GM18505 (cell line): ENCODE data around the gene GOLGA6L7.
"Not testable (repeated sequence)": the region's sequence is repeated elsewhere in the genome, so short reads cannot be mapped to it uniquely, and the experiment has no call there.

Source experiments
- ATAC-seq: cut with Tn5 transposase; IDR thresholded peaks from one replicate; pipeline ENCODE4 v1.9.1; 2021; ENCODE audit not compliant: unreplicated experiment
- POLR2A ChIP-seq: IDR thresholded peaks from 4 replicates; pipeline ENCODE4 v1.6.1; 2011; ENCODE audit warnings: borderline replicate concordance; ENCODE audit not compliant: insufficient read depth, insufficient read length; ENCODE audit errors: extremely low read depth

Gene GOLGA6L7, protein sequence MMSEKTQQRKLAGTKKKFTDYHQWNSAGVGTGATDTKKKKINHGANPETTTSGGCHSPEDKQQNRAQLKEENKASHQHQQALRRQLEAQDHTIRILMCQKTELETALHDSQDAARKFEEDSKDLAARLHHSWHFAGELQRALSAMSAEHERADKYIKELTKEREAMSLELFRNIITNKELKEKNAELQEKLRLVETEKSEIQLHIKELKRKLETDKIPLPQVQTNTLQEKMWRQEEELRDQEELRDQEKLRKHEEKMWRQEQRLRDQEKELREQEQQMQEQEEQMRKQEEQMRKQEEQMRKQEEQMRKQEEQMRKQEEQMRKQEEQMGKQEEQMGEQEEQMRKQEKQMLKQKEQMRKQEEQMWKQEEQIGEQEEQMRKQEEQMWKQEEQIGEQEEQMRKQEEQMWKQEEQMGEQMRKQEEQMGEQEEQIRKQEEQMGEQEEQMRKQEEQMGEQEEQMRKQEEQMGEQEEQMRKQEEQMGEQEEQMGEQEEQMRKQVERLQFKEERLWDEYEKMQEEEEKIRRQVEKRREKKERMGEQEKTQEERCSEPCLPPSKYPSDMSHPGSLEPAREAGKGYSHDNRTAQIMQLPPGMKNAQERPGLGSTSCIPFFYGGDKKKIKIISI

DNA sequence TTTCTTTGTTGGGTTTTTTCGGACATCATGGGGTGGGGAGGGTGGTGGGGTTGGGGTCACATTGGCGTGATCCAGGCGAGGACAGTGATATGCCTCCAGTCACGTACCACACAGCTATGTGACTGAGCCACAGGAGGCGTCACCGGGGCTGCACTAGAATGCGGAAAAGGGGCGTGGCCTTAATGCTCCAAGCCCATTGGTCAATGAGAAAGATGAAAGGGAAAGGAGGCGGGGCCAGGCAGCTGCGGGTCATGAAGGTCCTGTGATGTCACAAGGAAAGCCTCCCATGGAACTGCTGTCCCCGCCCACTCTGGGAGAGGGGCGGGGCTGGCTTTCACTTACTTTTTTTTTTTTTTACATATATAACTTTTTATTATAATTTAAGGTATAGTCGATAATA is at the start of gene GOLGA6L7:
Gene GOLGA6L7 (minus strand): TSS at position 124 of the 400 bp plus-strand sequence. CDS start 95 bp downstream, at position 29.
- ATAC-seq = not testable (repeated sequence)

DNA sequence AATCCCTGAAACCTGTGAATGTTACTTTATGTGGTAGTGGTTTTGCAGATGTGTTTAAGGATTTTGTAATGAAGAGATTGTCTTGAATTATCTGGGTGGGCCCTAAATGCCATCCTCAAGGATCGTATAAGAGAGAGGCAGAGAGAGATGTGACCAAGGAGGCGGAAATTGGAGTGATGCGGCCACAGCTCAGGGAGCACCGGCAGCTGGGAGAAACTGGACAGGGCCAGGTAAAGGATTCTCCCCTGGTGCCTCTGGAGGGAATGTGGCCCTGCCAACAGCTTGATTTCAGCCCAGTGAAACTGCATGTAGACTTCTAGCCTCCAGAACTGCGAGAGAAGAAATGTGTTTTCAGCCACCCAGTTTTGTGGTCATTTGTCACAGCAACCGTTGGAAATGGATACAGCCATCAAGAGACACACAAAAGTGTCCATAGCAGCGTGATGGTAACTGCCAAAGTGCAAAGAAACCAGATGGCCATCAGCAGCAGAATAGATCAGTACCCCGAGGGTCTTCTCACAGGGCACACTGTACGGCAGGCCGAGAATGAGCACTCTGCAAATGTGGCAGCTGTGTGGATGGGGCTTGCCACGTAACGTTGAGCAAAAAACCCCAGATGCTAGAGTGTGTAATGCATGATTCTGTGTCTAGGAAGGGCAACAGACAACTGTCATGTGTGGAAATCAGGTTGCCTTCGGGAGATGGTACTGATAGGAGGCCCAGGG is 49.6 kb upstream of the GOLGA6L7 start:
- no peak for ATAC-seq
- TF ChIP-seq POLR2A = no peak

DNA sequence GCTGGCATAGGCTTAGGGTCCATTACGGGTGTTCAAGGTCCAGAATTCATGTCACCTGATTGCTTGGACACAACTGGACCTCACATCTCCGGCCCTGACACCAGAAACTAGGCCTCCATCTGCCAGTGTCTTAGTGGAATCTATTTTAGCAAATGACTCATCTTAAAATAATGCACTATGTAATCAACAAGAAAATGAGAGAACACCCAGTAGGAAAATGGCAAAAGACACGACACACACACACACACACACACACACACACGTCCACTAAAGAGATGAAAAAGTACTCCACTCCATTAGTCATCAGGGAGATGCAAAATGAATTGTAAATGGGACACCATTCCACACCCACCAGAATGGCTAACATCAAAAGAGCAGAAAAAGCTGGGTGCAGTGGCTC is 48.5 kb upstream of the GOLGA6L7 start:
- no peak for TF ChIP-seq POLR2A
- no peak for ATAC-seq

DNA sequence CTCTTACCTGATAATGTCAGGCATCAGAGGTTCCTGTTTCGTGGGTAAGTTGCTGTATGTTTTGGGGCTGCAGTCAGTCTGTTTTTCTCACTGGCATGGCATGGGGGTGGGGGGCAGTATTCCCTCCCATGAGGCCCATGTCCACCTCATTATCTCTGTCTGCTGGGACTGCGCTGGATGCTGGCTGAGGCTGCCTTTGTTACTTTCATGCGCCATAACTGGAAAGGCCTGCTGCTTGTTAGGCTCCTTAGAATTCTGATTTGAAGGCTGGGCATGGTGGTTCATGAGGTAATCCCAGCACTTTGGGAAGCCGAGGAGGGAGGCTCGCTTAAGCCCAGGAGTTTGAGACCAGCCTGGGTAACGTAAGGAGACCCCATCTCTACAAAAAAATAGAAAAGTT is 47.1 kb upstream of the GOLGA6L7 start:
- no peak for ATAC-seq

DNA sequence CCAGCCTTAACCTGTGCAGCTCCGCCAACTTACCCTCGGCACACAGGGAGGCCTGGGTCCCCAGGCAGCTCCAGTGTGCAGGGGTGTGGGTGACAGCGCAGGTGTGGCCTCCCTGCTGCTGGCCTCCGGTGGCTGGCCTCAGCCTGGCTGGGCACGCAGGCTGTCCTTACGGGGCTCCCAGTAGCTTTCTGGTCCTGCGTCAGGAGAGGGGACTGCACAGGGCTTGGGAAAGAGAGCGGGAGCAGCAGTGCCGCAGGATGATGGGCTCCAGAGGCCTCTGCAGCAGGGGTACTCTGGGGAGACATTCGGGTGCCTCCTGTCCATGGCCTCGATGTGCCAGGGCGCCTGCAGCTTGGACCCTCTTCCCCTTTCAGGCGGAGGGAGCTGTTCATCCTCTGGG is 46.7 kb upstream of the GOLGA6L7 start:
- TF ChIP-seq POLR2A = no peak

More for the DNA sequence above, 47.1 kb upstream of the GOLGA6L7 start:
- no peak for TF ChIP-seq POLR2A

DNA sequence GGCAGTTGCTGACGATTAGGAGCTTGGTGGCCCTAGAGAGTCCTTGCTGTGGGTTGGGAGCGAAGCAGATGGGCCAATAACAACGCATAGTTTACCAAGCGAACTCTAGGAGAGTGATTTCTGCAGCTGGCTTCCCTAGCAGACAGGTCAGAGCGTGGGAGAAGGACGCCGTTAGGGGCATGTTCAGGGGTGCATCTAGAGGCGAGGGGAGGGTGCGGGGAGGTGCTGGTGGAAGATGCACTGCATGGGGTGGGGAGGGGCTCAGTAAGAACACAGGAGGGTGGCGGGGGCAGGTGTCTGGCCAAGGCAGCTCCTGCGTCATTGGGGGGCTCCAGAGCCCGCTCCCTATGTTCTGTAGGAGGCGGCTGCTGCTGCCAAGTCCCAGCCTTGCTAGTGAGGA is 46.2 kb upstream of the GOLGA6L7 start:
- ATAC-seq = no peak
- no peak for TF ChIP-seq POLR2A

More for the DNA sequence above, 46.7 kb upstream of the GOLGA6L7 start:
- ATAC-seq = no peak

DNA sequence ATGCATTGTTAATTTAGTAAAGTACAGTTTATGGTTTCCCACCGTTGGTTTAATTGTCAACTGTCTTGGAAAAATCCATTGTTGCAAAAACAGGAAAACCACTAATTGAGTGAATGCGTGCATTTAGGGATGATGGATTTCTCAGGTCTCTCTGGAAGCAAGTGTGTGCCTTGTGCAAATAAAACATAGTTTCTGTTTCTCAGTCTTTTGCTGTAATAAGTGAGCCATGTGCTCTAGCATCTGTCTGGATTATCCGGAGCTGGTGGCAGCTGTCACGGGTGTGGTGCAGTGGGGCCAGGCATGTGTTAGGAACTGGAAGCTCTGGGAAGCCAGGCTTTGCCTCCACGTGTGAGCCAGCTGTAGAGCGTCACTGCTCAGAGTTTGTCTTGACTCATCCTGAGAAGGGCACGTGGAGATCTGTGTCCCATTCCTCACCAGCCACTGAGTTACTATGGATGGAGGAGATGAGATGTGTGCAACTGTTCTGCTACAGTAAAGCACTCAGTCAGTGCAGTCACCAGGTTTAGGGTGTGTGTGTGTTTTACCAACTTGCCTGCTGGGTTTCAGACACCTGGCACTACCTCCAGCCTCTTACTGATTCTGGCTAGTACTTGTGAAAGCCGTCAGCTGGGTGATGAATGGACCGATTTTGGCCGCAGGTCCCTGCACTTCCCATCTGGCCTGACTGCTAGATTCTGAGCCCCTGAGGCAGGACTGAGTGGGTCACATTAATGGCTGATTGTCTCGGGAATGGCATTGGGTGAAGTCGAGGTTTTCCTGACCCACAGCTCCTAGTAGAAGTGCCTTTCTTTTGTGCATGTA is 44.6 kb upstream of the GOLGA6L7 start:
- ATAC-seq = no peak
- TF ChIP-seq POLR2A = no peak

DNA sequence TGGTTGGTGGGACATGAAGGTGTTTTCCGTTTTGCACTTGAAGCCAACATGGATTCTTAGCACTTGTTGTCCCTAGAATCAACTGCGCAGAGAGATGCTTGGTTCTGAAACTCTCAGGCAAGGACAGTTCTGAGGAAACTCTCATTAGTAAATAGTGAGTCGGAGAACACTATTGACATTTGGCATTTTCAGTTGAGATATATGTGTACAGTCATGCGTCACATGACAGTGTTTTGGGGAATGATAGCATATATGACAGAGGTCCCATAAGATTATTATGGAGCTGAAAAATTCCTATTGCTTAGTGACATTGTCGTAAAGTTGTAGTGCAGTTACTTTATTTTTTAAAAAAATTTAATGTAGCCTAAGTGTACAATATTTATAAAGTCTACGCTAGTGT is 43.1 kb upstream of the GOLGA6L7 start:
- no peak for ATAC-seq

DNA sequence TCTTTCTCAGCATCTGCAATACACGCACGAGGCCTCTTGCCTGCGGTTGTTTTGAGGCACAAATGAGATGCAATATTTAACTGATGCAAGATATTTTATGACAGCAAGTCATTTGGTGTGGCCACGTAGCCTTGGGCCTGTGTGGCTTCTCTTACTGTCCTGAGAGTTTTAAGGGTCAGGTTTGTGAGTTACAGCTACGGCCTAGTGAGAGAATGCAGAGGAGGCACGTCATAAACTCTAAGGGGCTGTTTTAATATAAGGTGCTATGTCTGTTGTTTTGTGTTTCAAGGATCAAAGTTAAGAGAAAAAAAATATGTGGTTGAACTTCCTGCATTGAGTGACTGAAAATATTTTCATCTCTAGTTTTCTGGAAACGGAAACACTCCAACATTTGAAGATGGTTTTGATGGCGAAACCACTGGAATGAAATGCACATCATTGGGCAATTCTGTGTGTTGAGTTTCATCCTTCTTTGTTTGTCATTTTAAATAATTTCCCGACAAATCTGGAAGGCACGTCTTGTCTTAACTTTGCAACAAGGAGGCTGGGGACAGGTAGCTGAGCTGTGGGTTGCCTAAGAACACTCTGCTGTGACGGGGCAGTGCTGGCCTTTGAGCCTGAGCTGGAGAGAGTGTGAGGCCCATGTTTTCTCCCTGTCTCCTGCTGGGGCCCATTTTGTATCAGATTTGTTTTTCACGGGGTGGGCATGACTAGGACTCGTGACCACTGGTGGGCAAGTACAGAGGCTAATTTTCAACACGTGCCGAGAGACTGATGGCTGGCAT is 42.5 kb upstream of the GOLGA6L7 start:
- no peak for TF ChIP-seq POLR2A

More for the DNA sequence above, 43.1 kb upstream of the GOLGA6L7 start:
- no peak for TF ChIP-seq POLR2A

DNA sequence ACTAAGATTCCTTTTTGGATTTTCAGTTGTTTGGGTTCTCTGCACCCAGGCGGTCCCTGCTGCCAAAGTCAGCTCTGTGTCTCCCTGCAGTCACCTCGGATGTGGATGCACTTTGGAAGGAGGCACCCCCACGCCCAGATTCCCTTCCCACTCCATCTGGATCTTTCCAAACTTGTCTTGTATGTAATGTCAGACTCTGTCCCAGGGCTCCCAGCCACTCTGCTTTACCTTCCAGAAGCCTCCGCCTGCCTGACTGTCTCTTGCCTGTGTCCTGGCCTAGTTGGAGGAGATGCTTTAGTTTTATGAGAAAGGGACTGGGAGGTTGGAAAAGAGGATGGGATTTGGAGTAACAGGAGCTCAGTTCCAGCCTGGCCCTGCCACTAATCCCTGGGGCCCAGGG is 41.8 kb upstream of the GOLGA6L7 start:
- not testable (repeated sequence) for ATAC-seq

More for the DNA sequence above, 42.5 kb upstream of the GOLGA6L7 start:
- no peak for ATAC-seq

DNA sequence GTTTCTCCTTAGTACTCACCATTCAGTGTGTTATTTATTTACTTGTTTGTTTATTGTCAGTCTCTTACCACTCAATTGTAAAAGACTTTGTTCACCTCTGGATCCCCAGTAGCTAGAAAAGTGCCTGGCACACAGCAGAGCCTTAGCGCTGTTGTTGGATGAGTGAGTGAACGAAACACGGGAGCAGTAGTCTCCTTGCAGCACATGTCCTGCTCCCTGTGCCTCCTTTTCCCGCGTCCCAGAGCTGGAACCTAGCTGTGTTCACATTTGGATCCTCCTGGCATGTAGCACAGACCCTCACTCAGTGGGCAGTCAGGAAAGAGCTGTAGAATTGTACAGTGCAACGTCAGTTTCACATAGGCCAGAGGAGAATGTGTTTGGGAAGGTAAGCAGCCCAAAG is 41.4 kb upstream of the GOLGA6L7 start:
- ATAC-seq = not testable (repeated sequence)

DNA sequence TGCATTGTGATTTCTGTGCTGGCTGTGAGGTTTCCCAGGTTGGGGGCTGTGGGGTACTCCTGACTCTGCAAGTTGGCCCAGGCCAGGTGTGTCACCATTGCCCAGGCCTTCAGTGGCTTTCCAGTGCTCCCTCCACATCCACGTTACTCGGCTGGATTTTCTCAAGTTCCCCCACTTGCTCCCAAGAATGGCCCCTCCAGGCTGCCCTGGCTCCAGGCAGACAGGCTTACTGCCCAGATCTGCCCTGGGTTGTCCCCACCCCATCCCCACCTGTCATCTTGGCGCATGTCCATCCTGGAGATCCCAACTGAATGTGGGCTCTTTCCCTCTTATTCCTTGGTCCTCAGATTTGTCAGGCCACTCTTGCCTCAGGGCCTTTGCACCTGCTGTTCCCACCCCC is 40.9 kb upstream of the GOLGA6L7 start:
- TF ChIP-seq POLR2A = no peak
- no peak for ATAC-seq
